GM18505 (cell line): ENCODE measurements around the gene TBC1D13.
A peak's percentile ranks its signal among the peaks of the same experiment; 100 is the strongest.

Experiments
- ATAC-seq: cut with Tn5 transposase; IDR thresholded peaks from one replicate; pipeline ENCODE4 v1.9.1; 2021; ENCODE audit not compliant: unreplicated experiment
- POLR2A ChIP-seq: IDR thresholded peaks from 4 replicates; pipeline ENCODE4 v1.6.1; 2011; ENCODE audit warnings: borderline replicate concordance; ENCODE audit not compliant: insufficient read depth, insufficient read length; ENCODE audit errors: extremely low read depth

Gene TBC1D13

DNA sequence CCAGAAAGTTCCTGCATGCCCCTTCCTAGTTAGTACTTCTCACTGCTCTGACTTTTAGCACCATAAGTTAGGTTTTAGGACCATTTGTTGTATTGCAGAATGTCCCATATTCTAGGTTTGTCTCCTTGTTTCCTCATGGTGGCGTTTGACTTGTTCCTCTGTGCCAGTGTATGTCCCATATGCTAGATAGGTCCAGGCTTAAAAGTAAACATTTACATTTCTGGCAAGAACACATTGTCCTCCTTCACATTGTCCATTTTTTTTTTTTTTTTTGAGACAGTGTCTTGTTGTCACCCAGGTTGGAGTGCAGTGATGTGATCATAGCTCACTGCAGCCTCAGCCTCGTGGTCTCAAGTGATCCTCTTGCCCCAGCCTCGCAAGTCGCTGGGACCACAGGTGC is 15.4 kb downstream of the TBC1D13 start:
- no peak for TF ChIP-seq POLR2A
- no peak for ATAC-seq

DNA sequence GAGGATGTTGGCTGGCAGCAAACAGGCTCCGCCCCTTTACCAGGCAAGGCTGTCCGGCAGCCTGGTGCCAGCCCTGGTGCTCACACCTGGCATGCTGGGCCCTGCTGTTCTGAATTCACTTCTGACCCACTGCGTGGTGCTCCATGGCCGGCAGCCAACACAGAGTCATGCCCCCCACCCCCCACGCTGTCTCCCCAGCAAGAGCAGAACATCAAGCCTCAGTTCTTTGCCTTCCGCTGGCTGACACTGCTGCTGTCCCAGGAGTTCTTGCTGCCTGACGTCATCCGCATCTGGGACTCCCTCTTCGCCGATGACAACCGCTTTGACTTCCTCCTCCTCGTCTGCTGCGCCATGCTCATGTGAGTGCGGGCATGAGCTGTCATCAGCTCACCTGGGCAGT is 18.6 kb downstream of the TBC1D13 start:
- TF ChIP-seq POLR2A = no peak
- no peak for ATAC-seq

- no peak for TF ChIP-seq POLR2A
- ATAC-seq = no peak
These were observed 20.8 kb downstream of the TBC1D13 start for GRCh38 chr9:128807827-128808226.

GRCh38 chr9:128808543-128808942 is 21.5 kb downstream of the TBC1D13 start:
- no peak for ATAC-seq
- TF ChIP-seq POLR2A = no peak

GRCh38 chr9:128809036-128809599 is 22.1 kb downstream of the TBC1D13 start:
- no peak for TF ChIP-seq POLR2A
- no peak for ATAC-seq

DNA sequence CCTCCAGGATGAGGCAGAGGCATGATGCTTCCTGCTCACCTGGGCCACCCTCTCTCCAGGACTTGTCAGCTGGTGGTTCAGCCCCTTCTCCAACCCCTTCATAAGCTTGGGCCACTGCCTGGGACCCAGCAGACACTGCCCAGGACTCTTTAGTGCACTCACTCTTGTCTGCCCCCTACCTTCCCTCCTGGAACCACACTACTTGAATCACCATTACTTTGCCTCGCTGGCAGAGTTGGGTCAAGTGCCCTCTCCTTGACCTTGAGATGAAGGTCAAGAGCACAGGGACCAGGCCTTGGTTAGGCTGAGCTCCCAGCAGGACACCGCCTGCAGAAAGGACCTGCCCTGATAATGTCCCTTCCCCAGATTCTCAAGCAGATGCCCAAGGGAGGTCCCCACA is 22.8 kb downstream of the TBC1D13 start:
- ATAC-seq = no peak
- TF ChIP-seq POLR2A = no peak

DNA sequence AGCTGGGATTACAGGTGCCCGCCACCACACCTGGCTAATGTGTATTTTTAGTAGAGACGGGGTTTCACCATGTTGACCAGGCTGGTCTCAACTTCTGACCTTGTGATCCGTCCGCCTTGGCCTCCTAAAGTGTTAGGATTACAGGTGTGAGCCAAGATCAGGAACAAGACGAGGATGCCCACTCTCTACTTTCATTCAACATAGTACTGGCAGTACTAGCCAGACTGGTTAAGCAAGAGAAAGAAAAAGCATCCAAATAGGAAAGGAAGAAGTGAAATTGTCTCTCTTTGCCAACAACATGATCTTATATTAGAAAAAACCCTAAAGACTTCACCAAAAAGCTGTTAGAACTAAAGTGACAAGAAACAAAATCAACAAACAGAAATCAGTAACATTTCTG is 23.8 kb downstream of the TBC1D13 start:
- ATAC-seq = no peak
- no peak for TF ChIP-seq POLR2A

DNA sequence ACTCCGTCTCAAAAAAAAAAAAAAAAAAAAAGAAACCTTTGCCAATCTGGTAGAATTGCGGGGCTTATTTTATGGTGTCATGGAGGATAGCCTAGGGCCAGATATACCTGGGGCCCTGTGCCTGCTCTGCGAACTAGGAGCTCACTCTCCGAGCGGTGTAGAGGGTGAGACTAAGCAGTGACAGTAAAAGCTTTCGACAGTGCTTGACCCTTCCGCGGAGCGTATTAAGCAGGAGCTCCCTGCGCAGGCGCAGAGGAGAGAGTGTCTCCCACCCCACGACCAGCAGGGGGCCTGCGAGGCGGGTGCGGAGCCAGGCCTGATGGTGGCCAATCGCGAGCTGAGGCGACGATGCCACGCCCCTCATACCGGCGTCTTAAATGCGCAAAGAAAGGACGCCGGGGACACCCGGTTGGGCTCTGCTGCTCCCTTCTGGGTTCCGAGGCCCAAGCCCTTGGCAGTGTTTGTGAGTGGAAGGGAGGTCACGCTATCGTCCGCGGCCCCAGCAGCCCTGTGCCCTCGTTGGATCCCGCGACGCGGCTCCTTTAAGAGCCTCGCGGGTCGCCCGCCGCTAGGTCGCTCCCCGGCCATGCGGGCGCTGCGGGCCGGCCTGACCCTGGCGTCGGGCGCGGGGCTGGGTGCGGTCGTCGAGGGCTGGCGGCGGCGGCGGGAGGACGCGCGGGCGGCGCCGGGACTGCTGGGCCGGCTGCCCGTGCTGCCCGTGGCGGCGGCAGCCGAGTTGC is 31.2 kb downstream of the TBC1D13 start, which contains the start of gene ENDOG:
TSS of gene ENDOG (plus strand) at position 402 of the 740 bp plus-strand sequence. CDS start at position 587, 185 bp downstream.
- TF ChIP-seq POLR2A = peak; percentile 90
- ATAC-seq = peak; percentile 88

GRCh38 chr9:128818839-128819715 is 32.0 kb downstream of the TBC1D13 start:
- TF ChIP-seq POLR2A = no peak
- ATAC-seq = no peak

DNA sequence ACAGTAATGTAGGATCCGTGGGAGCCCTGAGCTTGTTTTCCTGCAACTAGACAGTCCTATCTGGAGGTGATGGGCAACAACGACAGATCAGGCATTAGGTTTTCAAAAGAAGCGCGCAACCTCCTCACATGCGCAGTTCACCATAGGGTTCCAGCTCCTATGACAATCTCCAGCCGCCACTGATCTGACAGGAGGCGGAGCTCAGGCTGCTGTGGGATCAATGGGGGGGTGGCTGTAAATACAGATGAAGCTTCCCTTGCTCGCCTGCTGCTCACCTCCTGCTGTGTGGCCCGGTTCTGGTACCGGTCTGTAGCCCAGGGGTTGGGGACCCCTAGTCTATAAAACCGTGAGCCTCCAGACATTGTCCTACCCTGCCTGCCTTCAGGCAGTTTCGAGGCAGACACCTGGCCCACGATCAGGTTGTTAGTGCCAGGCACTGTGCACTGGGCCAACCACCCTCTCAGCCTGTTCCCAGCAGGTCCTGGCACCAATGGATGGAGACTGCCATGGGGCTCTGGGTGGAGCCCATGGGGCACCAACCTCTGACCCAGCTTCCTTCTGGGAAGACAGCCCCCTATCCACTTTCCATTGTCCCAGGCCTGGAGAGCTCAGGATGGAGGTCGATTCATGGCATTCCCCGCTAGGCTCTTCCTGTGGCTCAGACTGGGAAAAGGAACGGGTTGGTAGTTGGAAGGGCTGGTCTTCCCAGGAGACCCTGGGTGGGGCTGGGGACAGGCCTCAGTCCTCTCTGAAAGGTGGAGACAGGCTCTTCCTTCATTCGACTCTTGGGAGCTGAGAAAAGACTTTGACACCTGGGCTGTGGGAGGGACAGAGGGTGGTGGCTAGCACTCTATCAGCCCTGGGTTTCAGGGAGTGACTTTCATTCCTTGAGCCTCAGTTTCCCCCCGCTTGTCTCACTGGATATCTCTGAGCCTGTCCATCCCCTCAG is 32.9 kb downstream of the TBC1D13 start:
- no peak for TF ChIP-seq POLR2A
- ATAC-seq = no peak

GRCh38 chr9:128820665-128821583 is 33.9 kb downstream of the TBC1D13 start:
- no peak for ATAC-seq
- no peak for TF ChIP-seq POLR2A
